WTC11 (cell line): ENCODE data around the gene JOSD2. TPM values are rescaled to one million over a fixed set of nuclear protein-coding genes. Genes with fewer than 3 reads are reported as not detected.

ENCODE experiments used
- ATAC-seq: fragments of 200-7000 bp; cut with Tn5 transposase; 2 replicates; pipeline ENCODE4 v1.10.0; 2021; ENCODE audit warnings: mild to moderate bottlenecking, moderate library complexity
- CTCF ChIA-PET: fragments of 300-600 bp; sonication (Branson Sonifier 250); formaldehyde crosslinking; loops from one replicate; lab custom pipeline; 2021; ENCODE audit warnings: antibody characterized with exemption; lab: Charles Lee
- POLR2A ChIA-PET: fragments of 350-600 bp; sonication (Branson Sonifier 250); formaldehyde crosslinking; loops from one replicate; lab custom pipeline; 2021; ENCODE audit warnings: antibody characterized with exemption; lab: Charles Lee
- DNase-seq: peaks from one replicate; pipeline ENCODE4 v3.0.0; 2021; ENCODE audit warnings: low spot score
- H3K27ac Mint-ChIP-seq: 2 replicates; pipeline ENCODE4 v1.8.0; 2021; ENCODE audit warnings: mixed read lengths
- H3K27me3 Mint-ChIP-seq: 2 replicates; pipeline ENCODE4 v1.8.0; 2021; ENCODE audit warnings: low read depth, mild to moderate bottlenecking, moderate library complexity, mixed read lengths
- H3K36me3 Mint-ChIP-seq: 2 replicates; pipeline ENCODE4 v1.8.0; 2021; ENCODE audit warnings: mixed read lengths
- H3K4me1 Mint-ChIP-seq: 2 replicates; pipeline ENCODE4 v1.8.0; 2022; ENCODE audit warnings: mixed read lengths
- H3K4me3 Mint-ChIP-seq: 2 replicates; pipeline ENCODE4 v1.8.0; 2021; ENCODE audit warnings: mild to moderate bottlenecking, moderate library complexity, mixed read lengths
- H3K9me3 Mint-ChIP-seq: 2 replicates; pipeline ENCODE4 v1.8.0; 2021; ENCODE audit warnings: mixed read lengths
- CTCF ChIP-seq: fragments of 200-600 bp; IDR thresholded peaks from 2 replicates; pipeline ENCODE4 v1.8.0; 2022; ENCODE audit warnings: antibody characterized with exemption
- E2F4 ChIP-seq: sonication (generic); formaldehyde crosslinking; IDR thresholded peaks from 2 replicates; pipeline ENCODE4 v1.8.1; 2022; ENCODE audit warnings: low read depth, mild to moderate bottlenecking, moderate library complexity, missing genetic modification reagents, borderline replicate concordance
- EMX1 ChIP-seq: fragments of 250-450 bp; sonication (Bioruptor Pico); IDR thresholded peaks from 2 replicates; pipeline ENCODE4 v1.8.0; 2021; ENCODE audit warnings: mild to moderate bottlenecking
- FOXP4 ChIP-seq: sonication (generic); formaldehyde crosslinking; IDR thresholded peaks from 2 replicates; pipeline ENCODE4 v1.8.0; 2022; ENCODE audit warnings: mild to moderate bottlenecking, missing genetic modification reagents
- IRF1 ChIP-seq: sonication (generic); formaldehyde crosslinking; IDR thresholded peaks from 2 replicates; pipeline ENCODE4 v1.8.0; 2023; ENCODE audit warnings: missing genetic modification reagents
- MXD4 ChIP-seq: fragments of 250-450 bp; sonication (Bioruptor Pico); IDR thresholded peaks from 2 replicates; pipeline ENCODE4 v1.8.0; 2021; ENCODE audit warnings: mild to moderate bottlenecking, moderate library complexity, borderline replicate concordance
- NFYB ChIP-seq: sonication (generic); formaldehyde crosslinking; conservative IDR thresholded peaks from 2 replicates; pipeline ENCODE4 v1.8.0; 2022; ENCODE audit warnings: low read depth, missing genetic modification reagents
- NR1H2 ChIP-seq: sonication (generic); formaldehyde crosslinking; IDR thresholded peaks from 2 replicates; pipeline ENCODE4 v1.9.0; 2021; ENCODE audit warnings: mild to moderate bottlenecking, moderate library complexity, missing genetic modification reagents
- NR2C2 ChIP-seq: sonication (generic); formaldehyde crosslinking; IDR thresholded peaks from 2 replicates; pipeline ENCODE4 v1.8.0; 2022; ENCODE audit warnings: mild to moderate bottlenecking, missing genetic modification reagents
- PRDM15 ChIP-seq: sonication (generic); formaldehyde crosslinking; IDR thresholded peaks from 2 replicates; pipeline ENCODE4 v1.8.0; 2022; ENCODE audit warnings: missing genetic modification reagents
- RELA ChIP-seq: sonication (generic); formaldehyde crosslinking; IDR thresholded peaks from 2 replicates; pipeline ENCODE4 v1.8.1; 2022; ENCODE audit warnings: missing genetic modification reagents, mild to moderate bottlenecking, borderline replicate concordance
- SP1 ChIP-seq: sonication (generic); formaldehyde crosslinking; conservative IDR thresholded peaks from 2 replicates; pipeline ENCODE4 v1.8.1; 2022; ENCODE audit warnings: missing genetic modification reagents
- TEAD1 ChIP-seq: sonication (generic); formaldehyde crosslinking; IDR thresholded peaks from 2 replicates; pipeline ENCODE4 v1.8.0; 2022; ENCODE audit warnings: mild to moderate bottlenecking, missing genetic modification reagents
- TP53 ChIP-seq: sonication (generic); formaldehyde crosslinking; IDR thresholded peaks from 2 replicates; pipeline ENCODE4 v1.8.1; 2023; ENCODE audit warnings: mild to moderate bottlenecking, missing genetic modification reagents
- ZNF219 ChIP-seq: sonication (generic); formaldehyde crosslinking; IDR thresholded peaks from 2 replicates; pipeline ENCODE4 v1.8.0; 2023; ENCODE audit warnings: missing genetic modification reagents, mild to moderate bottlenecking, borderline replicate concordance
- ZNF232 ChIP-seq: sonication (generic); formaldehyde crosslinking; IDR thresholded peaks from 2 replicates; pipeline ENCODE4 v1.8.0; 2022; ENCODE audit warnings: mild to moderate bottlenecking, missing genetic modification reagents
- ZNF396 ChIP-seq: fragments of 250-450 bp; sonication (Bioruptor Pico); IDR thresholded peaks from 2 replicates; pipeline ENCODE4 v1.8.0; 2021; ENCODE audit warnings: mild to moderate bottlenecking, moderate library complexity, borderline replicate concordance
- total RNA-seq: library from RNA; stranded (reverse); gene quantifications from 3 replicates; pipeline ENCODE4 v1.2.3, GENCODE V29; 2021

Gene JOSD2
- total RNA-seq, 1 experiment from 2014 or later: 4.0 TPM

- ATAC-seq: no peak
- H3K36me3 Mint-ChIP-seq: peaks cover 16% of the 10 kb centered on the region
- H3K27ac Mint-ChIP-seq: no peak overlapping the region
- no peak overlapping the region for H3K4me3 Mint-ChIP-seq
- no peak for TF ChIP-seq CTCF
- TF ChIP-seq FOXP4: no peak
- TF ChIP-seq TP53: no peak
- no peak for TF ChIP-seq TEAD1 (CRISPR knock-in tag)
- TF ChIP-seq ZNF232: no peak
- no peak for TF ChIP-seq NR2C2 (CRISPR knock-in tag)
- H3K27me3 Mint-ChIP-seq: peaks cover 19% of the 10 kb centered on the region
- H3K4me1 Mint-ChIP-seq: 0 out of 2 replicates have a peak, but pooled peaks cover 2% of the 10 kb centered on the region
- ChIA-PET CTCF (interaction anchor here (0.8 to 8.5 kb wide), 7 partner anchors 18 to 168 kb away, joined by 3 to 200 read pairs (median 5); no protein-coding TSS in a partner anchor), POLR2A (no interaction called here)
- no peak for DNase-seq
- peaks cover 21% of the 10 kb centered on the region for H3K9me3 Mint-ChIP-seq
Observed at GRCh38 chr19:50535672-50536187, 24.7 kb upstream of the JOSD2 start.

- POLR2A ChIA-PET: no interaction called here
- H3K4me1 Mint-ChIP-seq: 0 out of 2 replicates have a peak, but pooled peaks cover 2% of the 10 kb centered on the region
- H3K4me3 Mint-ChIP-seq: no peak overlapping the region
- ATAC-seq (no peak), DNase-seq (no peak)
- CTCF ChIA-PET: interaction anchor here (1.0 to 1.3 kb wide), 2 partner anchors 16 to 177 kb away, joined by 3 to 5 read pairs; no protein-coding TSS in a partner anchor
- peaks cover 21% of the 10 kb centered on the region for H3K9me3 Mint-ChIP-seq
- no peak overlapping the region for H3K27ac Mint-ChIP-seq
- peaks cover 16% of the 10 kb centered on the region for H3K36me3 Mint-ChIP-seq
- H3K27me3 Mint-ChIP-seq: peaks cover 19% of the 10 kb centered on the region
- no peak for TF ChIP-seq IRF1 (CRISPR knock-in tag)
- TF ChIP-seq PRDM15 (CRISPR knock-in tag): no peak
- TF ChIP-seq ZNF396 (CRISPR knock-in tag): no peak
- no peak for TF ChIP-seq EMX1 (CRISPR knock-in tag)
- TF ChIP-seq NR1H2 (CRISPR knock-in tag): no peak
Observed at GRCh38 chr19:50534478-50534877, 23.5 kb upstream of the JOSD2 start.

GRCh38 chr19:50532952-50533351 is 22.0 kb upstream of the JOSD2 start:
- 0 out of 2 replicates have a peak, but pooled peaks cover 2% of the 10 kb centered on the region for H3K4me1 Mint-ChIP-seq
- DNase-seq (no peak), ATAC-seq (no peak)
- peaks cover 16% of the 10 kb centered on the region for H3K36me3 Mint-ChIP-seq
- ChIA-PET CTCF (interaction anchor here (0.7 to 1.0 kb wide), 2 partner anchors 14 to 24 kb away, joined by 3 read pairs; no protein-coding TSS in a partner anchor), POLR2A (no interaction called here)
- no peak overlapping the region for H3K4me3 Mint-ChIP-seq
- H3K27ac Mint-ChIP-seq: no peak overlapping the region
- peaks cover 21% of the 10 kb centered on the region for H3K9me3 Mint-ChIP-seq
- H3K27me3 Mint-ChIP-seq: peaks cover 26% of the 10 kb centered on the region
- no peak for TF ChIP-seq MXD4 (CRISPR knock-in tag)
- no peak for TF ChIP-seq ZNF219 (CRISPR knock-in tag)
- TF ChIP-seq RELA: no peak
- no peak for TF ChIP-seq SP1 (CRISPR knock-in tag)
- no peak for TF ChIP-seq PRDM15 (CRISPR knock-in tag)
- no peak for TF ChIP-seq E2F4
- TF ChIP-seq NFYB (CRISPR knock-in tag): no peak
